Immature natural killer cell (primary cell): ENCODE measurements around the gene SCARF2. TPM values are rescaled to one million over a fixed set of nuclear protein-coding genes. Genes with fewer than 3 reads are reported as not detected.
"Not testable (repeated sequence)": the region's sequence is repeated elsewhere in the genome, so short reads cannot be mapped to it uniquely, and the experiment has no call there.

Experiments used
- DNase-seq, 3 donors: peaks; one replicate each; pipeline ENCODE4 v3.0.0; 2022; ENCODE audit warnings: mixed read lengths in 1 of 3
- H3K27ac Mint-ChIP-seq, 6 donors: one replicate each; pipeline ENCODE4 v1.8.0; 2020; ENCODE audit warnings: mixed read lengths in 6 of 6, mild to moderate bottlenecking in 5 of 6, inconsistent platforms in 4 of 6, moderate library complexity in 3 of 6
- H3K27me3 Mint-ChIP-seq, 3 donors: one replicate each; pipeline ENCODE4 v1.8.0; 2020 to 2021; ENCODE audit warnings: low read depth in 3 of 3, mild to moderate bottlenecking in 3 of 3, mixed read lengths in 3 of 3, moderate library complexity in 3 of 3, inconsistent platforms in 1 of 3
- H3K36me3 Mint-ChIP-seq, 3 donors: one replicate each; pipeline ENCODE4 v1.8.0; 2020; ENCODE audit warnings: mixed read lengths in 3 of 3, inconsistent platforms in 2 of 3, mild to moderate bottlenecking in 2 of 3
- H3K4me1 Mint-ChIP-seq, 2 donors: one replicate each; pipeline ENCODE4 v1.8.0; 2020; ENCODE audit warnings: inconsistent platforms in 2 of 2, mild to moderate bottlenecking in 2 of 2, mixed read lengths in 2 of 2, moderate library complexity in 1 of 2
- H3K4me3 Mint-ChIP-seq, 5 donors: one replicate each; pipeline ENCODE4 v1.8.0; 2020; ENCODE audit warnings: mild to moderate bottlenecking in 5 of 5, mixed read lengths in 5 of 5, inconsistent platforms in 3 of 5, moderate library complexity in 3 of 5
- H3K9me3 Mint-ChIP-seq, 6 donors: one replicate each; pipeline ENCODE4 v1.8.0; 2020; ENCODE audit warnings: mild to moderate bottlenecking in 6 of 6, mixed read lengths in 6 of 6, inconsistent platforms in 4 of 6, moderate library complexity in 3 of 6
- polyA plus RNA-seq, 3 donors: library from polyadenylated mRNA; unstranded; fragments of 300-500 nt; fragmentation: Illumina TruSeq; gene quantifications; one replicate each; pipeline ENCODE4 v1.2.3, GENCODE V29; 2021

Gene SCARF2
- polyA plus RNA-seq, 3 donors from 2014 or later, result 0.48 TPM; not detected in 2

DNA sequence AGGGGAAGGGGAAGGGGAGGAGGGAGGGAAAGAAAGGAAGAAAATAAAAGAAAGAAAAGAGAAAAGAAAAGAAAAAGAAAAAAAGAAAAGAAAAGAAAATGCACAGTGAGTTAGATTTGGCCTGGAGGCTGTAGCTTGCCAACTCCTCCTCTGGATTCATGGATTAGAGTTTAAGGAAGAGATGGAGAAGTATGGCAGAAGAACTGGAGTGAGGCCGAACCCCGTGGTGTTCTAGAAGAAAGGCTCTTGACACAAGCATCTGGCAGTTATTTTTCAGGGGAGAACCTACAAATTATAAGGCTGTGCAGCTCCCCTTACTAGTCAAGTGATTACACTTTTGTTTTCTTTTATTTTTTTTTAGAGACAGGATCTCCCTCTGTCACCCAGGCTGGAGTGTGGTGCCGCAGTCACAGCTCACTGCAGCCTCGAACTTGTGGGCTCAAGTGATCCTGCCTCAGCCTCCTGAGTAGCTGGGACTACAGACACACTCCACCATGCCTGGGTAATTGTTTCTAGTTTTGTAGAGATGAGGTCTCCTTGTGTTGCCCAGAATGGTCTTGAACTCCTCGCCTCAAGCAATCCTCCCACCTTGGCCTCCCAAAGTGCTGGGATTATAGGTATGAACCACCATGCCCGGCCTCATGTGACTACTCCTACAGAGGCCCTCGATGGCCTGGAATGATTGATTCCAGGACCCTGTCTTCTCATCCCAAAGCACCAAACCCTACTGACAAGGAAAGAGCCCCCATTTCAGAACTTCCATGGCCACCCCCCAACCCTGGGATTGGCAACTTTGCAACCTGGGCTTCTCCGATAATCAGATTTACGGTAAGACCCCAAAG lies 24.2 kb downstream of the SCARF2 start:
- Mint-ChIP-seq H3K36me3 (no peaks in the 10 kb centered on the region), H3K4me3 (no peak overlapping the region), H3K27me3 (peaks cover 0 to 11% (median 5%) of the 10 kb centered on the region in 3 donors), H3K4me1 (peaks cover 0 to 5% of the 10 kb centered on the region in 2 donors), H3K27ac (no peak overlapping the region), H3K9me3 (no peaks in the 10 kb centered on the region)
- DNase-seq, result no peak

DNA sequence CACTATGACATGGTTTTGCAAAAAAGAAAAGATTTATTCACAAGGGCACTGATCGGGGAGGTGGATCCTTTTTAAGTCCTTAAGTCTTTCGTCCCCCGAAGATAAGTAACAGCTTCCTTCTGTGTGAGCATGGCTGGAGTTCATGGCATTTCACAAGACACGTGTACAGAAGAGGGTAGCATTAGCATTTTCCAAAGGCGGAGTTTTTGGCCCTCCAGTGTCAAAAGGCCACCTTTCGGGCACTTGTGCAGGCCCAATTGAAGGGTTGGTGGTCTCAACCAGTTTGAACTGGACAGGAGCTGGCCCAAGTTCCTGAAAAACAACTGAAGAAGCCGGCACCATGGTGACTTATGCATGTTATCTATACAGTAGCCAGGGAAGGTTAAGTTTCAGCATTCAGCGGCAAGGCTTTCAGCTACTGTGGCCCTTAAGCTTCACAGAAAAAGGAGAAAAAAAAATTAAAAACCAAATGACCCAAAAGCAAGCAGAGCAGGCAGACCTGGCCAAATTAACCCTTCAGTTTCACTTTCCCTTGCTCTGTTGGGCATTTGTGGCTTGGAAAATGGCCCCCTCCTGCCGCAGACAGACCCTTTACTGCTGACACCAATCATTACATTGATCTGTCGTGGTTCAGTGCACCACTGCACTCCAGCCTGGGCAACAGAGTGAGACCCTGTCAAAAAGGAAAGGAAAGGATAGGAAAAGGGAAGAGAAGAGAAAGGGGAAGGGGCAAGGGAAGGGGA lies 25.0 kb downstream of the SCARF2 start:
- no peak for DNase-seq
- H3K27ac Mint-ChIP-seq, result no peak overlapping the region
- H3K36me3 Mint-ChIP-seq, result peaks cover 0 to 1% (median 0%) of the 10 kb centered on the region in 3 donors

DNA sequence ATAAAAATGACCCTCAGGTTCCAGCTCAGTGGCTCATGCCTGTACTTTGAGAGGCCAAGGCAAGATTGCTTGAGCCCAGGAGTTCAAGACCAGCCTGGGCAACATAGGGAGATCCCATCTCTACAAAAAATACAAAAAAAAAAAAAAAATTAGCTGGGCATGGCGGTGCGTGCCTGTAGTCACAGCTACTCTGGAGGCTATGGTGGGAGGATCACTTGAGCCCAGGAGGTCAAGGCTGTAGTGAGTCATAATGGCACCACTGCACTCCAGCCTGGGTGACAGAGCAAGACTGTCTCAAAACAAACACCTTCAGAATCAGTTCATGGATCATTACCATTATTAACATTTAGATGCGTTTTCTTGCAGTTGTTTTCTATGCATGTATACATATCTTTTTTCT lies 28.2 kb downstream of the SCARF2 start:
- H3K27me3 Mint-ChIP-seq, H3K4me3 Mint-ChIP-seq, H3K27ac Mint-ChIP-seq: not testable (repeated sequence)

More for the DNA sequence above, 25.0 kb downstream of the SCARF2 start:
- no peaks in the 10 kb centered on the region for H3K9me3 Mint-ChIP-seq
- peaks cover 0 to 8% (median 5%) of the 10 kb centered on the region in 3 donors for H3K27me3 Mint-ChIP-seq
- H3K4me1 Mint-ChIP-seq, result no peaks in the 10 kb centered on the region
- H3K4me3 Mint-ChIP-seq, result no peak overlapping the region

DNA sequence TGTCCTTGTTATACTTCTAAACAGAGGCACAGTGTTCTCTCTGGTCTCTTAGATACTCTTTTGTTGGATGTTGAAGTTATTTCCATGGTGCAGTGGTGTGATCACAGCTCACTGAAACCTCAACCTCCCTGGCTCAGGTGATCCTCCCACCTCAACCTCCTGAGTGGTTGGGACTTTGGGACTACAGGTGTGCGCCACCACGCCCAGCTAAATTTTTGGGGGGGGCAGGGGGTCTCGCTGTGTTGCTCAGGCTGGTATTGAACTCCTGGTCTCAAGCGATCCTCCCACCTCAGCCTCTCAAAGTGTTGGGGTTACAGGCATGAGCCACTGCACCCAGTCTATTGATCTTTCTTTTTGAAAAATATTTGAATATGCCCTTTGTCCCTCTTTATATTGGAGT lies 28.7 kb downstream of the SCARF2 start:
- peak overlapping the region in 3 of 6 donors; percentile 16 to 24 (median 21) for H3K27ac Mint-ChIP-seq
- H3K36me3 Mint-ChIP-seq, result peaks cover 5 to 16% (median 9%) of the 10 kb centered on the region in 3 donors
- DNase-seq, result no peak
- no peaks in the 10 kb centered on the region for H3K9me3 Mint-ChIP-seq
- H3K27me3 Mint-ChIP-seq, result peaks cover 0 to 2% (median 2%) of the 10 kb centered on the region in 3 donors
- H3K4me1 Mint-ChIP-seq, result peaks cover 10 to 12% of the 10 kb centered on the region in 2 donors
- H3K4me3 Mint-ChIP-seq, result no peak overlapping the region

More for the DNA sequence above, 28.2 kb downstream of the SCARF2 start:
- not testable (repeated sequence) for H3K4me1 Mint-ChIP-seq, DNase-seq, H3K9me3 Mint-ChIP-seq
- H3K36me3 Mint-ChIP-seq, result peaks cover 5 to 14% (median 8%) of the 10 kb centered on the region in 3 donors

DNA sequence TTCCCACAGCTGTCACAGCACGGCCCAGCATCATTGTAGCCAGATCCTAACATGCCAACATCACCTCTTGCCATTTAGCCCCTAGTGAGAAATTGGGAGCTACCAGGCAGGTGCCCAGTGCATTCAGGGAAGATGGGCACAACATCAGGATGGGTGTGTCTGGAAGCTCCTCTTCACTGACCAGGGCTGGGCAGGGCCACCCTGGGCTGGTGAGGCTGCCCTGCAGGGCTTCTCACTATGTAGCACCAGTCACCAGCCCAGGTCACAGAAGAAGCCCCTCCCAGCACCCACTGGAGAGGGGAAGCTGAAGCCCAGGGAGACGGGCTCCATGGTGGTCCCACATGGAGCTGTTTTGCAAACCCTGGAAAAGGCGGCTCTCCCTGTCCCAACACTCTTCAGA lies 29.8 kb downstream of the SCARF2 start:
- Mint-ChIP-seq H3K4me3 (no peak overlapping the region), H3K4me1 (peaks cover 20 to 22% of the 10 kb centered on the region in 2 donors), H3K27ac (no peak overlapping the region), H3K36me3 (peaks cover 12 to 24% (median 16%) of the 10 kb centered on the region in 3 donors), H3K27me3 (peaks cover 0 to 2% (median 0%) of the 10 kb centered on the region in 3 donors), H3K9me3 (no peaks in the 10 kb centered on the region)
- DNase-seq, result no peak

DNA sequence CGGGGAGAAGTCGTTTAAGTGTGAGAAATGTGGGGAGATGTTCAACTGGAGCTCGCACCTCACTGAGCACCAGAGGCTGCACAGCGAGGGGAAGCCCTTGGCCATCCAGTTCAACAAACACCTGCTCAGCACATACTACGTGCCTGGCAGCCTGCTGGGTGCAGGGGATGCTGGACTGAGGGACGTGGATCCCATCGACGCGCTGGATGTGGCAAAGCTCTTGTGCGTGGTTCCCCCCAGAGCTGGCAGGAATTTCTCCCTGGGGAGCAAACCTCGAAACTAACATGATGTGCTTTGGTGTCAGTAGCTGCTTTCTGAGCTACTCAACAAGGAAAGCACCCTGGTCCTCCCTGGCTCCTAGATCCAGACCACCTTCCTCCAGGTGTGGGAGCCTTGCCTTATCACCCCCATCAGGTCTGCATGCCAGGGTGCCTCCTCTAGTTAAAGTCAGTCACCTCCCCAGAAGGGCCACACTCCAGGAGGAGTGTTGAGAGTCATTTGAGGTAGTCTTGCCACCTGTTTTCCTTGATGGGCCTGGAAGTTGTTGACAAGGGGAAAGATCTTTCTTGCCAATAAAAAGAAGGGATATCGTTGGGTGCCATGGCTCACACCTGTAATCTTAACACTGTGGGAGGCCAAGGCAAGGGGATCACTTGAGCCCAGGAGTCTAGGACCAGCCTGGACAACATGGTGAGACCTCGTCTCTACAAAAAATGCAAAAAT lies 30.8 kb downstream of the SCARF2 start:
- no peak for DNase-seq
- H3K27ac Mint-ChIP-seq, result peak overlapping the region in 3 of 6 donors; percentile 26 to 60 (median 58)
- peaks cover 29 to 30% of the 10 kb centered on the region in 2 donors for H3K4me1 Mint-ChIP-seq
- no peaks in the 10 kb centered on the region for H3K9me3 Mint-ChIP-seq
- H3K4me3 Mint-ChIP-seq, result no peak overlapping the region
- peaks cover 13 to 25% (median 16%) of the 10 kb centered on the region in 3 donors for H3K36me3 Mint-ChIP-seq
- H3K27me3 Mint-ChIP-seq, result peaks cover 0 to 2% (median 0%) of the 10 kb centered on the region in 3 donors

DNA sequence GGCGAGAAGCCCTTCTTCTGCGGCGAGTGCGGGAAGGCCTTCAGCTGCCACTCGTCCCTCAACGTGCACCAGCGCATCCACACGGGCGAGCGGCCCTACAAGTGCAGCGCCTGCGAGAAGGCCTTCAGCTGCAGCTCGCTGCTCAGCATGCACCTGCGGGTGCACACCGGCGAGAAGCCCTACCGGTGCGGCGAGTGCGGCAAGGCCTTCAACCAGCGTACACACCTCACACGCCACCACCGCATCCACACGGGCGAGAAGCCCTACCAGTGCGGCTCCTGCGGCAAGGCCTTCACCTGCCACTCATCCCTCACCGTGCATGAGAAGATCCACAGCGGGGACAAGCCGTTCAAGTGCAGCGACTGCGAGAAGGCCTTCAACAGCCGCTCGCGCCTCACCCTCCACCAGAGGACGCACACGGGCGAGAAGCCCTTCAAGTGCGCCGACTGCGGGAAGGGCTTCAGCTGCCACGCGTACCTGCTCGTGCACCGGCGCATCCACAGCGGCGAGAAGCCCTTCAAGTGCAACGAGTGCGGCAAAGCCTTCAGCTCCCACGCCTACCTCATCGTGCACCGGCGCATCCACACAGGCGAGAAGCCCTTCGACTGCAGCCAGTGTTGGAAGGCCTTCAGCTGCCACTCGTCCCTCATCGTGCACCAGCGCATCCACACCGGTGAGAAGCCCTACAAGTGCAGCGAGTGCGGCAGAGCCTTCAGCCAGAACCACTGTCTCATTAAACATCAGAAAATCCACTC lies 31.5 kb downstream of the SCARF2 start:
- peaks cover 32 to 33% of the 10 kb centered on the region in 2 donors for H3K4me1 Mint-ChIP-seq
- no peak overlapping the region for H3K4me3 Mint-ChIP-seq
- peaks cover 13 to 25% (median 16%) of the 10 kb centered on the region in 3 donors for H3K36me3 Mint-ChIP-seq
- H3K9me3 Mint-ChIP-seq, result no peaks in the 10 kb centered on the region
- peaks cover 0 to 2% (median 0%) of the 10 kb centered on the region in 3 donors for H3K27me3 Mint-ChIP-seq
- peak overlapping the region in 1 of 6 donors; percentile 10 for H3K27ac Mint-ChIP-seq
- DNase-seq, result no peak

DNA sequence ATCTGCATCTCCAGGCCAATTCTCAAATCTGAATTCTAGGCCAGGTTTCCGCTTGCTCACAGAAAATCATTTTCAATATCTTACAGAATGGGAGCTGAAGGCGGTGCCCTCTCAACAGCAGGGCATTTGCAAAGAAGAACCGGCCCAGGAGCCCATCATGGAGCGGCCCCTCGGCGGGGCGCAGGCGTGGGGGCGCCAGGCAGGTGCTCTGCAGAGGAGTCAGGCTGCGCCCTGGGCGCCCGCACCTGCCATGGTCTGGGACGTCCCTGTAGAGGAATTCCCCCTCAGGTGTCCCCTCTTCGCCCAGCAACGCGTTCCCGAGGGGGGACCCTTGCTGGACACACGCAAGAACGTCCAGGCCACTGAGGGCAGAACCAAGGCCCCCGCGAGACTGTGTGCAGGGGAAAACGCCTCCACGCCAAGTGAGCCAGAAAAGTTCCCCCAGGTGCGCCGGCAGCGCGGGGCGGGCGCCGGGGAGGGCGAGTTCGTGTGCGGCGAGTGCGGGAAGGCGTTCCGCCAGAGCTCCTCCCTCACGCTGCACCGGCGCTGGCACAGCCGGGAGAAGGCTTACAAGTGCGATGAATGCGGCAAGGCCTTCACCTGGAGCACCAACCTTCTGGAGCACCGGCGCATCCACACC lies 32.2 kb downstream of the SCARF2 start:
- Mint-ChIP-seq H3K4me1 (peaks cover 32 to 33% of the 10 kb centered on the region in 2 donors), H3K36me3 (peaks cover 13 to 25% (median 16%) of the 10 kb centered on the region in 3 donors), H3K4me3 (no peak overlapping the region), H3K9me3 (no peaks in the 10 kb centered on the region), H3K27me3 (peaks cover 0 to under 1% (median 0%) of the 10 kb centered on the region in 3 donors), H3K27ac (peak overlapping the region in 1 of 6 donors; percentile 46)
- DNase-seq, result no peak

DNA sequence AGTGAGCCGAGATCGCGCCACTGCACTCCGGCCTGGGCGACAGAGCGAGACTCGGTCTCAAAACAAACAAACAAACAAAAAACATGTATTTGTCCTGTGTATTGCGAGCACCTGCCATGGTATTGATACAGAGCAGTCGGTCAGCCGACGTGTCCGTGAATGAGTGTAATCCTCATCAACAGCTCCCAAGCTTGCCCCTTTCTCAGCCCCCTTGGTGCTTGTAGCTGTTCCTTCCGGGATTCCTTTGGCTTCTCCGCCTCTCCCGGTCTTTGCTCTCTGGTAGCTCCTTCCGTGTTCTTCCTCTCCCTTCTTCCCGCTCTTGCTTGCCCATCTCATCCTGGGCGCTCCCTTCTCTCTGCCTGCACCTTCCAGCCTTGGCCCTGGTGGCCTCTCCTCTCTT lies 32.7 kb downstream of the SCARF2 start:
- no peaks in the 10 kb centered on the region for H3K9me3 Mint-ChIP-seq
- H3K27ac Mint-ChIP-seq, result peak overlapping the region in 3 of 6 donors; percentile 10 to 46 (median 20)
- H3K4me1 Mint-ChIP-seq, result peaks cover 33 to 36% of the 10 kb centered on the region in 2 donors
- no peaks in the 10 kb centered on the region for H3K27me3 Mint-ChIP-seq
- no peak overlapping the region for H3K4me3 Mint-ChIP-seq
- DNase-seq, result no peak
- H3K36me3 Mint-ChIP-seq, result peaks cover 13 to 27% (median 16%) of the 10 kb centered on the region in 3 donors

DNA sequence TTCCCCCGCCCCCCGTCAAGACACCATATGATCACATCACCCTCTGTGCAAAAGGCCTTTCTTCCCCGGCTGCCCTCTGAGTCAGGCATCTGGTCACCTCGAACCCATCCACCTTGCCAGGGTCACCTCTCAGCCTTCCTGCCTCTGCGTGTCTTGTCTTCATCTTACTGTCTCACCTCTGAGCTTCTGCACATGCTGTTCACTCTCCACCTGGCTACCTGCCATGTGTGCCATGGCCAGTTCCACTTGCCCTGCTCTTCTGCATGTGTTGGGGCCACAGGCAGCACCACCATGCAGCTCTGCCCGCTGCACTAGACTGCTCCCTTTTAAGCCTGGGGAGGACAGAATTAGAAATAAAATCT lies 33.9 kb downstream of the SCARF2 start:
- H3K27ac Mint-ChIP-seq, result peak overlapping the region; percentile 65 to 94 (median 91)
- H3K4me1 Mint-ChIP-seq, result peaks cover 37 to 47% of the 10 kb centered on the region in 2 donors
- H3K36me3 Mint-ChIP-seq, result peaks cover 13 to 30% (median 16%) of the 10 kb centered on the region in 3 donors
- peak overlapping the region; percentile 60 to 76 (median 69) for H3K4me3 Mint-ChIP-seq
- no peak for DNase-seq
- no peaks in the 10 kb centered on the region for H3K27me3 Mint-ChIP-seq
- no peaks in the 10 kb centered on the region for H3K9me3 Mint-ChIP-seq

DNA sequence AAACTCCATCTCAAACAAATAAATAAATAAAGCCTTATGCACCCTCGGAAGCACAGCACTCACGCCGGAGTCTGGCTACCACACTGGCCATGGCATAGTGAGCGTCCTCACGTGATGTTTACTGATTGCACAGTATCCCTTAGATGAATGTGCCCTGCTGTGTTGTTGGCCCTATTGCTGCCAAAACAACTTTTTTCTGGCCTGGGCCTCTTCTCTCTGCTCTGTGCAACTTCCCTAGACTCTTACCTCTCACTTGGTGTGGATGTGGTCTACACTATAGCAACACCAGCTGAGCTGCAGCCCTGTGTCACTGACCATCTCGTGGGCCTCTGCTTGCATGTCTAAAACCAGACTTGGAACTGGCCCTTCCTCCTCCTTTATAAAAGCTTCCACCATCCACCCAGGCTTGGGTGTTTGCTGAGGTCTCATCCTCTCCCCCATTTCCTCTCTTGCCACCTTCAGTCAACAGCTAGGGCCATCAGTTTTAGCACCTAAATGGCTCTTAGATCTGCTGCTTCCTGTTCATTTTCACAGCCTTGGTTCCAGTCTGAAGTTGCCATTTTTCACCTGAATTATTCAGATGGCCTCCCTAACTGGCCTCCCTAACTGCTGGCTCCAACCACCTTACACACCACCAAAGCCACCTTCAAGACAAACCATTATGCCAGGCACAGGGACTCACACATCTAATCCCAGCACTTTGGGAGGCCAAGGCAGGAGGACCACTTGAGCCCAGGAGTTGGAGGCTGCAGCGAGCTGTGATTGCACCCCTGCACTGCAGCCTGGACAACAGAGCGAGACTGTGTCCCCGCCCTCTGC lies 34.5 kb downstream of the SCARF2 start:
- Mint-ChIP-seq H3K4me1 (peaks cover 37 to 50% of the 10 kb centered on the region in 2 donors), H3K9me3 (no peaks in the 10 kb centered on the region), H3K4me3 (peak overlapping the region; percentile 62 to 76 (median 67)), H3K27ac (peak overlapping the region; percentile 65 to 94 (median 91)), H3K27me3 (no peaks in the 10 kb centered on the region), H3K36me3 (peaks cover 13 to 30% (median 16%) of the 10 kb centered on the region in 3 donors)
- peak; percentile 35 to 43 (median 41) for DNase-seq
